ENCODE measurements around the gene IL10RB. TPM values are rescaled to one million over a fixed set of nuclear protein-coding genes. Genes with fewer than 3 reads are reported as not detected.

Gene IL10RB
- total and polyA plus RNA-seq, 10 of the 15 experiments (the other 5 are each of a cell fraction or from before 2014, with no cell fraction given) = 15.0 to 55.1 (median 34.9) TPM

- TF ChIP-seq STAT3 (IDR thresholded peaks at IDR 0.05; ENCODE audit: low read depth, low read length) (no peak), IKZF1 (conservative IDR thresholded peaks at IDR 0.05) (peak; percentile 100), CHD1 (IDR thresholded peaks at IDR 0.05; ENCODE audit: low read depth, low read length) (peak; percentile 61; the same call in 1 of the 2 replicates), SMARCA5 (IDR thresholded peaks at IDR 0.05) (peak; percentile 76), ZNF622 (IDR thresholded peaks at IDR 0.05) (no peak), CREB1 (IDR thresholded peaks at IDR 0.05; ENCODE audit: low read depth) (no peak), BCLAF1 (IDR thresholded peaks at IDR 0.05) (no peak), BHLHE40 (IDR thresholded peaks at IDR 0.05; ENCODE audit: borderline replicate concordance in 1 of 2, low read depth in 2 of 2, low read length in 1 of 2) (peak; percentile 76 to 82; a peak in 3 of 4 replicates), MTA2 (IDR thresholded peaks at IDR 0.05; ENCODE audit: low read depth) (peak; percentile 53), RAD51 (IDR thresholded peaks at IDR 0.05) (no peak), ATF3 (IDR thresholded peaks at IDR 0.05; ENCODE audit: borderline replicate concordance, extremely low read depth, low read depth, low read length) (no peak), NKRF (conservative IDR thresholded peaks at IDR 0.05) (peak; percentile 82), MLLT1 (IDR thresholded peaks at IDR 0.05) (peak; percentile 47), LARP7 (IDR thresholded peaks at IDR 0.05) (peak; percentile 90), E2F8 (IDR thresholded peaks at IDR 0.05; ENCODE audit: low read depth, partially characterized antibody) (no peak), JUND (IDR thresholded peaks at IDR 0.05; ENCODE audit: low read depth, low read length) (0 out of 2 replicates have a peak, but pooled peaks have one; percentile 13), TCF3 (IDR thresholded peaks at IDR 0.05; ENCODE audit: borderline replicate concordance, insufficient read depth, low read depth, low read length) (0 out of 2 replicates have a peak, but pooled peaks have one; percentile 52), ZNF207 (IDR thresholded peaks at IDR 0.05; ENCODE audit: borderline replicate concordance) (no peak; the same call in 1 of the 2 replicates), ESRRA (IDR thresholded peaks at IDR 0.05; ENCODE audit: low read length) (no peak)
Measured at GRCh38 chr21:33324291-33325221, 58.4 kb downstream of the IL10RB start, which contains the start of gene IFNAR1 (continued).
